Measurements from ENCODE around the gene ST7.

DNA sequence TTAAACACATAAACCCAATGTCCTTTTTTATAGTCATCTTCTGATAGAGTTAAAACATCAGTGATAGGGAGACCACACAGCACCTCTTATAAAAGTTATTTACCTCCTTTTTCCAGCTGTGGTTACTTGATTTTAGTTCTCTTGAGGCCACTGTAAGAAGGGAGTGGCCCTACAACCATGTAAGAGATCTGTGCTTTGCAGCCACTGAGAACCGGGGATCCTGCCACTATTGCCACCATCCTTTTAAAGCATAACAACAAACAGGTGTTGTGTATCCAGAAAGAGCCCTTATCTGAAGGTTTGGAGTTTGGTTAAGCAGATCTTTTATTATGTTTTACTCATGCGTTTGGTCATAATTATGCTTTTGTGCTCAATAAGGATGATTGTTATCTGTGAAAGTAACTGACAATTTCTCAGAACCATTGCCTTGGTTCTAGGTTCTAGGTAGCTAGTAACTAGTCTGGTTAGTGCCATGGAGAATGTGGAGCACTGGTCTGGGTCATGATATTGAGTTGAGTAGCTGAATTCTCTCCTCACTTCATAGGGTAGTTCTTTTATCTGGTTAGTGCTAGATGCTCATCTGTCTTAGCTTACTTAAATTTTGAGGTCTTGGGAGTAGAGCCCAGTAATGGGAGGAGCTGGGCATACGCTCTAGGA, 56.5 kb downstream of the ST7 start:
- TF ChIP-seq, protein P1, sequence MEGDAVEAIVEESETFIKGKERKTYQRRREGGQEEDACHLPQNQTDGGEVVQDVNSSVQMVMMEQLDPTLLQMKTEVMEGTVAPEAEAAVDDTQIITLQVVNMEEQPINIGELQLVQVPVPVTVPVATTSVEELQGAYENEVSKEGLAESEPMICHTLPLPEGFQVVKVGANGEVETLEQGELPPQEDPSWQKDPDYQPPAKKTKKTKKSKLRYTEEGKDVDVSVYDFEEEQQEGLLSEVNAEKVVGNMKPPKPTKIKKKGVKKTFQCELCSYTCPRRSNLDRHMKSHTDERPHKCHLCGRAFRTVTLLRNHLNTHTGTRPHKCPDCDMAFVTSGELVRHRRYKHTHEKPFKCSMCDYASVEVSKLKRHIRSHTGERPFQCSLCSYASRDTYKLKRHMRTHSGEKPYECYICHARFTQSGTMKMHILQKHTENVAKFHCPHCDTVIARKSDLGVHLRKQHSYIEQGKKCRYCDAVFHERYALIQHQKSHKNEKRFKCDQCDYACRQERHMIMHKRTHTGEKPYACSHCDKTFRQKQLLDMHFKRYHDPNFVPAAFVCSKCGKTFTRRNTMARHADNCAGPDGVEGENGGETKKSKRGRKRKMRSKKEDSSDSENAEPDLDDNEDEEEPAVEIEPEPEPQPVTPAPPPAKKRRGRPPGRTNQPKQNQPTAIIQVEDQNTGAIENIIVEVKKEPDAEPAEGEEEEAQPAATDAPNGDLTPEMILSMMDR (conservative IDR thresholded peaks at IDR 0.05; ENCODE audit: low read length), result no peak
- no peak for TF ChIP-seq EZH2phosphoT487 (IDR thresholded peaks at IDR 0.05; ENCODE audit: borderline replicate concordance)
